NOMO-1 (cell line): ENCODE measurements around the gene KATNIP.

Experiments used
- DNase-seq, 2 experiments: peaks; one replicate each; lab custom pipeline; 2025; ENCODE audit not compliant: unreplicated experiment in 2 of 2; lab: John Stamatoyannopoulos, UW

The KATNIP gene

GRCh38 chr16:27549746-27550581 is at the start of gene KATNIP, which contains the start of gene GTF3C1:
TSS of gene KATNIP (plus strand) at chr16:27550144. CDS start at chr16:27550171, 27 bp downstream.
TSS of gene GTF3C1 (minus strand) at chr16:27549913. CDS start at chr16:27549890, 23 bp downstream.
- peak; percentile 96 to 98 for DNase-seq

DNA sequence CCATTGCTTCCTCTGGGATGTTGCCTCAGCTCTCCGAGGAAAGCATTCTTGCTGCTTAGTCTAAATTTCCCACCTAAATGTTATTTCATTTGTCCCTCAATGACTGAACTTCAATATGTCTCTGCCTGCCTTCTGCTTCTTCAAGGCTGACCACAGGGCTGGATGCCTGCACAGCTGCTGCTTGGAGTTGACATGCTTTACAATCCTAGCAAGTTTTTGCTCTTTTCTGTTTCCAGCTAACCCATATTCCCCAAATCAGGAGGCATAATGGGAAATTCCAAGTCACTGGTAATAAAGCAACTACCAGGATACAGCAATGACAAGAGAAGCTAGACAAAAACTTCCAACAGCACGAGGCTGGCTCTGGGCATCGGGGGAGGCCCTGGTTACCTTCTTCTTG is 49.1 kb upstream of the KATNIP start:
- no peak for DNase-seq

DNA sequence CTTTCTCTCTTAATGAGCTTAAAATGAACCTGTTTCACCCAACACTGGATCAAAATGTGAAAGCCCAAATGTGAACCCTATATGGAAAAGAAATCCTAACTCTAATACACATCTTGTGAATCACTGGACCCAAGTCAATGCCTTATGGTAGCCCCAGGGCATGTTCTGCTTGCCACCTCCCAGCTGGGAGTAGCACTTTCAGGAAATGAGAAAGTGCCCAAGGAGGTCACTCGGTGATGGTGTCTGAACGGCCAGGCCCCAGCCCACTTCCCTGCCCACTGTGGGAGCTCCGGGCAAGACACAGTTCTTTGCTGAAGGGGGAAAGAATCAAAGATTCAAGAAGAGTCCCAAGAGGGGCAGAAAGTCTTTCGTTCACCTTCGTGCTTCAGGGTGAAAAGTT is 46.3 kb upstream of the KATNIP start:
- no peak for DNase-seq

GRCh38 chr16:27505297-27506236 is 44.4 kb upstream of the KATNIP start:
- DNase-seq: no peak

DNA sequence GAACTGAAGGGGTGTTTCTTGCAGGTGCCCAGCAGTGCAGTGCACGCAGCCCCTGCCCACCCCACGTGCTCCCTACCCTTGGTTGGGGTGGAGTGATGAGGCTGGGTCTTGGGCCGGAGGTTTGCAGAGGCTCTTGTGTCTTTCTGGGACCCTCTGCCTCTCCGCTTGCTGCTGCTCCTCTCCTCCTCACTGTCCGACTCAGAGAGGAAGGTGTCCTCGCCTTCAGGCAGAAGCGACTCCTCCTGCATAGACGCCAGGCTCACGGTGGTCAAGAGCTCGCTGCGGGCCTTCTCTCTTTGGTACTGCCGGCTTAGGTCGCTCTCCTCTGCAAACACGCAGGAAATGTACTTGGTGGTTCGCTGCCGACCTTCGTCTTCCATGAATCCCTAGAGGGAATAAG is 43.2 kb upstream of the KATNIP start:
- no peak for DNase-seq

DNA sequence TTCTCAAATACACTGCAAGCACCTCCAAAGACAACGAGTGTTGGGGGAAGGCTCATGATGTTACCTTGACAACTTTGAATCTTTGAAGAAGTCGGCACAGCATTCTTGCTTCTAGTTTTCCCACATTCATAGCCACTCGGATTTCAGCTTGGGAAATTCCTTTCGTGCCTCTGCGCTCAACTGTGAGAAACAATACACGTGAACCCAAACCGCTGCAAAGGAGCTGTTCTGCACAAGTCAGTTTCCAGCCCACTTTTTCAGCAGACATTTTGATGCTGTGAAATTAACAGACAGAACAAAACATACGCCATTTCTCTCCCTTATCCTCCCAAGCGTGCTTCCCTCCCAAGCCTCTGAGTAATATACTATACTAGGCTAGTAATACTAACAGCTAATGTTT is 41.5 kb upstream of the KATNIP start:
- no peak for DNase-seq

GRCh38 chr16:27511657-27512448 is 38.1 kb upstream of the KATNIP start:
- DNase-seq: no peak

GRCh38 chr16:27514806-27515205 is 35.1 kb upstream of the KATNIP start:
- DNase-seq: no peak

DNA sequence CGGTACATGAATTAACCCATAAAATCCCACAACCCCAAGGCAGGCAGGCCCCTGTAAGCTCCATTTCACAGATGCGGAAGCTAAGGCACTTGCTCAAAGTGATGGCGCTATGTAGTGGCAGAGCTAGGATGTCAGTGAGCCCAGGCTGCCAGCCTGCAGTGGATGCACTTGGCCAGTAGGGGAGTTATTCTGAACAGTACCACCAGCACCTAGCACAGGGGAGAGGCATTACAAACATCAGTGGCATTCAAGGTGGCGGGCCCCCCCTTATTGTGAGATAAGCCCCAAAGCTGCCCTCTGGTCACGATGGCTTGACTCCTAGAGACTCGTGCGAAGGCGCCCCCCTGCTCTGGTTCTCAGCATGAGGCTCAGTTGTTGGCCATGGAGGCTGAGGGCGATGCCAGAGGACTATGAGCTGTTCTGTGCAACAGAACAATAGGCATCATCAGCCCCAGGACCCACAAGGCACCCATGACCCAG is 34.0 kb upstream of the KATNIP start:
- peak in 1 of 2 experiments; percentile 3 for DNase-seq

DNA sequence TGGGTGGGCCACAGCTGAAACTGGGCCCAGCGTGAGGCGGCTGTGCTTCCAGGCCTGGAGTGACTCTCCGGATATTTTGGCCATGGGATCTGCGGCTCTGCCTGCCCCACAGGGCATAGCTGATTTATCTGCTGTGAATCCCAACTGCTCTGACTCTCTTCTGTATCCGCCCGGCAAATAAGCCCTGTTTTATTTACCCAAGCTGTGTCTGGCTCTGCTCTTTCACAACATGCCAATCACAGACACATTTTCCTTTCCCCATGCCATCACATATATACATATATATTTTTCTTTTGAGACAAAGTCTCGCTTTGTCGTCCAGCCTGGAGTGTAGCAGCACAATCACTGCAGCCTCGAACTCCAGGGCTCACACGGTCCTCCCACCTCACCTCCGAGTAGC is 33.6 kb upstream of the KATNIP start:
- DNase-seq: no peak

DNA sequence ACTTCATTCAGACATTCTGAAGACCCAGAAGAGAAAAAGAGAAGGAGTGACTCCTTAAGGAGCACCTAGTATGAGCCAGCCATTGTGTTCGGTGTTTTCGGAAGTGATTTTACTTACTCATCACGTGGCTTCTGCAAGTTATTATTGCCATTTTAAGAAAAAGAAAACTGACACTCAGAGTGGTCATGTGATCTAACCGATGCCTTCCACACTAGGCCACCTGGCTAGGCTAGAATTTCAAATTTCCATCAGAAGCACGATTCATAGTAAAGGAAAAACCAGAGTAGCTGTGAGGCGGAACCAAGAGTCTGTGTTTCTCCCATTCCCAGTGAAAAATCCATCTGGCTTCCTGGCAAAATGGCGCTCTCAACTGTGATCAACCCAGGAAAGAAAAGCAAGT is 32.3 kb upstream of the KATNIP start:
- DNase-seq: no peak

GRCh38 chr16:27518226-27518625 is 31.7 kb upstream of the KATNIP start:
- no peak for DNase-seq

- DNase-seq: no peak
Measured at GRCh38 chr16:27520982-27521673, 28.8 kb upstream of the KATNIP start.

DNA sequence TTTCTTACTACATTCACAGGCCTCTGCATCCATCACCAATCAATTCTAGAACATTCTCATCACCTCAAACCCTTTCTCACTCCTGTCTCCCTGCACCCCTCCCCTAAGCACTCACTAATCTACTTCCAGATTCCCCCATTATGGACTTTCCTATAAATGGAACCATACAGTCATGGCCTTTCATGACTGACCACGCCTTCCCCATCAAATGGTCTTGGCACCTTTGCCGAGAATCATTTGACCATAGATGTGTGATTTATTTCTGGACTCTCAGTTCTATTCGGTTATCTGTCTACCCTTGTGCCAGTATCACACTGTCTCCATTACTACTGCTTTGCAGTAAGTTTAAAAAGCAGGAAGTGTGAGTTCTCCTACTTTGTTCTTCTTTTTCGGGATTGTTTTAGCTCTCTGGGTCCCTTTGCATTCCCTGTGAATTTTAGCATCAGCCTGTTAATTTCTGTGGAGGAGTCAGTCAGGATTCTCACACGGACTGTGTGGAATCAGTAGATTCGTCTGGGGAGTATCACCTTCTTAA is 27.7 kb upstream of the KATNIP start:
- DNase-seq: no peak

DNA sequence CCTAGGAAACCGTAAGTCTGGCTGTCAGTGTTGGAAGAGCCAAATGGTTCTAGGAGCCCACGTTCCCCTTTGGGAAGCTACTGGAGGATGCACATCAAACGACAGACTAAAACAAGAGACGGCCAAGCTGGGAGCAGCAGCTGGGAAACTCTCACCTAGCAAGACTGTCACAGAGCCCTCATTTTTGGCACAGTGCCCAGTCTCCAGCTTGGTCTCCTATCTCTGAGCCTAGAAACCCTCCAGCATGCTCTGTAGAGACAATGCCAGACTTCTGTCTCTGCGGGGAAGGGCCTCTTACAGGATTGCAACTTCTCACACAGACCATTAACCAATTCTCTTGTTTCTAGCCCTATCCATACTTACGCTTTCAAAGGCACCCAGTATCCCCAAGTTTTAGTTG is 23.8 kb upstream of the KATNIP start:
- no peak for DNase-seq

- no peak for DNase-seq
Measured at GRCh38 chr16:27528294-27528693, 21.6 kb upstream of the KATNIP start.

DNA sequence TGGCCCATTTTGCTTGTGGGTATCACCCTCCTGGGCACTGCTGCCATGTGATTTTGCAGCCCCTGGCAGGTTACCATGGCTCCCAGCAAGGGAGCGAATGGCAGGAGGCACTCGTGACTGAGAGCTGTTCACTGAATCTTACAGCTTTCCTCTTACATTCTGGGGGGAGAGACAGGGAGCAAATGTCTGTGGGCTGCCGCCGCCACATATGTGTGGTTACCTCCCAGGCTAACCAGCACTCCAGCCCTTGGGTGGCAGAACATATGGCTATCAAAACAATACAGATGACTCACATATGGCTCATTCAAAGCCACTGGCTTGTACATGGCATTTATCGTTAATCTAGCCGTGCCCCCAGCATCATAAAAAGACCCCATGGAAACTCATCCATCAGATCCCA is 20.0 kb upstream of the KATNIP start:
- no peak for DNase-seq

DNA sequence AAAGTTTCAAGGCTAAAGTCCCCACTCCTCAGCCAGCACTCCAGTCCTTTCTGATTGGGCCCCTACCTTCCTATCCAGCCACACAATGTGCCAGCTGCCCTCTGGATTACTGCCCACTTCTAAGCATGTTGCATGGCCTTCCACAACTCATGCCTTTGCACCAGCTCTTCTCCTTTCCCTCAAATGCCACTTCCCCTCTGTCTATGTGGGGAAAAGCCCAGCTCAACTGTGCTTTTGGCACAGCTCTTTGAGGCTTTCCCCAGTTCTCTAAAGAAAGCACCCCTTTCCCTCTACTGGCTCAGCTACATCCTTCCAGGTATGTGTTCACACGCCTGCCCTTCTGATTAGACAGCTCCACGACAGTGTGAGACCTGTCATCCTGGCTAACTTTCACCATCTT is 18.8 kb upstream of the KATNIP start:
- DNase-seq: no peak

DNA sequence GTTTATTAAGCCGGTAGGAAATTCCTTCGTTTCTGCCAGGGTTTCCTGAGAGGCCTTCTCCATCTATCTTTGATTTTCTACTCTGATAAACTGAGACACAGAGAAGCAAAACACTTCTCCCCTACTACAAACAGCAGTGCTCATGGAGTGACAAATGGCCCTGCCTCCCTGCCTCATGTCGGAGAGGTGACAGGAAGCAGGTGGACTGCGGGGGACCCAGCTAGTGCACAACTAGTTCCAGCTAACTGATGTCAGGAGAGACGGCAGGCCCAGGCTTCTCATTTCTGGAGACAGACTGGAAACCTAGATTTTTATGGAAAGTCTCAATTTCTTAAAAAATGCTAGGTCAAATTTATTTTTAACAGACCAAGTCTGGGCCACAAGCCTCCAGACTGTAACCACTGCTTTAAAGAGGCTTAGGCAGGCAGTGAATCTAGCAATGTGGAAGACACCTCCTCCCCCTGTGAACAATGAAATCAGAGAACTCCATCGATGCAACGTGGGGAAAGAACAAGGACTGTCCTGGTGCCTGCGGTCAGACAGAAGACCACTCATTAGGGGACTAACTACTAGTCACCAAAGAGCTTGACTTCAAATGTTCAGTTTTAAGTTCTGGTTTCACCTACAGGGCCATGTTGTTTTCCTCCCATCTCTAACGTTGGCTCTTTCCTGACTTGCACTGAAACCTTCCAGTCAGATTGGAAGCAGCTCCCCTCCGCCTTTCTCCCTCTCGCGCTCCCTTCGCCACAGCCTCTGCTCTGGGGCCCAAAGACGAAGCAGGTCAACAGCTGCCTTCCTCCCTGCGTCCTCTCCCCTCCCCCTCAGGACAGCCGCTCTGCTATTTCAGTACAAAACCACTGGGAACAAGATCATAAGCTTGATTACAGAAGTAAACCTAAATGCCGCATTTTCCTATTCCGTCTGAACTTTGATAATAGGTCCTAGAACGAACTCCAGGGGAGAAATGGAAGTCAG is 17.8 kb upstream of the KATNIP start:
- DNase-seq: no peak
